Esophagus squamous epithelium (tissue), 4 donors: ENCODE measurements around the gene ASB5.

Experiments used
- CTCF ChIP-seq, 6 experiments: fragments of 450-650 bp in 4 of 6; fragments of 200-600 bp in 2 of 6; sonication (generic) in 2 of 6; IDR thresholded peaks; one replicate each; pipeline ENCODE4 v1.5.1; 2016 to 2019; ENCODE audit warnings: antibody characterized with exemption in 6 of 6, mild to moderate bottlenecking in 4 of 6, moderate library complexity in 4 of 6
- POLR2A ChIP-seq, 4 donors: fragments of 450-650 bp; IDR thresholded peaks; one replicate each; pipeline ENCODE4 v1.6.1; 2017; ENCODE audit warnings: antibody characterized with exemption in 4 of 4, mild to moderate bottlenecking in 4 of 4, moderate library complexity in 3 of 4

GRCh38 chr4:176290520-176290919 is 21.5 kb upstream of the ASB5 start:
- TF ChIP-seq CTCF (IDR thresholded peaks at IDR 0.05), result no peak
- TF ChIP-seq POLR2A (IDR thresholded peaks at IDR 0.05), result no peak
